ENCODE measurements around the gene OR10J4. TPM values are rescaled to one million over a fixed set of nuclear protein-coding genes. Genes with fewer than 3 reads are reported as not detected.
"Not testable (repeated sequence)": the region's sequence is repeated elsewhere in the genome, so short reads cannot be mapped to it uniquely, and the experiment has no call there.

OR10J4 gene
- not detected for total RNA-seq
- long read RNA-seq = 0 reads

GRCh38 chr1:159431904-159432303 is at the start of gene OR10J4:
Gene OR10J4 (plus strand): TSS chr1:159432204.
- no peak for DNase-seq
- intact Hi-C loops (cut with DNase I, micrococcal nuclease) = no loop called here
- ATAC-seq = no peak

- intact Hi-C loops (cut with DNase I, micrococcal nuclease) = no loop called here
- ATAC-seq (no peak), DNase-seq (no peak)
Measured at GRCh38 chr1:159406821-159407220, 25.2 kb upstream of the OR10J4 start.

GRCh38 chr1:159408862-159409400 is 23.1 kb upstream of the OR10J4 start:
- intact Hi-C loops (cut with DNase I, micrococcal nuclease) = no loop called here
- no peak for ATAC-seq
- DNase-seq = no peak

DNA sequence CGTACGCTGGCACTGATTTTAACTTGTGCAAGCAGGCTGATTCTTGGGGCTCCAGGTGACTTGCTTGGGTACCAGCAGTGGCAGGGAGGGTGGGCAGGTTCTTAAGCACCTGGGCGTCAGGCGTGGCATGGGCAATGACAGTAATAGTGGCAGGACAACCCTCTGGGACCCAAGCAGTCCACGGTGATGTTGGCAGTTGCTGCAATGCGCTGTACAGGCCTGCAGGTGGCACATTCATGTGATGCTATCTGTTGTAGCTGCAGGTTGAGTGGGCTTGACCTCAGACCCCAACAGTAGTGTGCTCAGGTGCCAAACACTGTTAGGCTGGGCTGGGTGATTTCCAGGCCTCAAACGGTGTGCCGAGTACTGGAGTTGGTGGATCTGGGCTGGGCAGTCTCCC is 10.2 kb upstream of the OR10J4 start:
- ATAC-seq (no peak), DNase-seq (no peak)
- intact Hi-C loops (cut with DNase I, micrococcal nuclease) = no loop called here

- intact Hi-C loops (cut with DNase I, micrococcal nuclease) = no loop called here
- DNase-seq (no peak), ATAC-seq (no peak)
Measured at GRCh38 chr1:159428536-159428935, 3.5 kb upstream of the OR10J4 start.

DNA sequence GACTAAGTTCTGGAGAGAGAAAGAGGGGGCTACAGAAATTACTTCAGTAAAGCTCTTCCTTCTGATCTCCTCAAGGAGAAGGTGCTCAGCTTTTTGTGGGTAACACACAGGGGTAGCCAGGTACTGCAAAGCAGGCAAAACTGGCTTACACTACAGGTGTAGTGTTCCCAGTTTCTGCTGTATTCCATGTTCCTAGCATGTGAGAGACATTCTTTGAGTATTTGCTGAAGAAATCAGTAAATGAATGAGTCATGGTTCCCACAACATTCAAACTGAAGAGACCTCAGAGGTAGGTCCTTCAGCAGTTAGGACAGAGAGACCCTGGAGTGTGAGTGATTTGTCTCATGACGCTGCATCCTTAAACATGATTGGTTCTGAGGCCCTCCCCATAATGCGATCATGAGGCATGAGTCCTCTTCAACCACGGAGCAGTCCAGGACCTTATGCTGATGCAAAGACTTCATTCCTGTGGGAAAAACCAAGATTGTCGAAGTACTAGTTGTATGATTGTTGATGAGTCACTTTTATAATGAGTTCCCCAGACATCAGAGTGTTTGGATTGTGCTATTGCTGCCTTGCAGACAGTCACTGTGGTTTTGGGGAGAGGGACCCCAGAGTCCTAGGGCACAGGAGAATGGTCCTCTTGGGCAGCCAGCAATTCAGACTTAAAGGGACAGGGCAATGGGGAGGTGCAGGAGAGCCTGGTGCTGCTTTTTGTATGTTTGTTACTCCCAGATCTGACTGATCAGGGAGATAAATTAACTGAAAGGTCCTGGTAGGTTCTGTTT is 2.7 kb upstream of the OR10J4 start:
- no peak for DNase-seq
- ATAC-seq = no peak
- intact Hi-C loops (cut with DNase I, micrococcal nuclease) = no loop called here

DNA sequence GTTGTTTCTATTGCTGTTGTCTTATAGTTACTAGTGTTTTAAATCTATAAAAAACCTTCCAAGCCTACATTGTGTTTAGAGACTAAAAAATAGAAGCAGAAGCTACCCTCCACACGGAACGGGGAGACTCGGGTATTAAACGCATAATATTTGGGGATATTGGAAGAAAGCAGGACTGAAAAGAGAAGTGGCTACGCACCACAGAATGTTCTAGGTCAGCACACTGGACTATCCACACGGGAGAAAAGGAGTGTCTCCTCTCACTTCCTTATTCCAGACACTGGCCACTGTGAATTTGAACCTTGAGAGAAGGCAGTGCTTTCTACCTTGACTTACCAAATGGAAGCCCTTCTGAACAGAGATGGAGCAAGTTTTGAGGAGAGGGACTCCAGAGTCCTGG is 1.0 kb upstream of the OR10J4 start:
- intact Hi-C loops (cut with DNase I, micrococcal nuclease) = no loop called here
- no peak for ATAC-seq
- DNase-seq = no peak

DNA sequence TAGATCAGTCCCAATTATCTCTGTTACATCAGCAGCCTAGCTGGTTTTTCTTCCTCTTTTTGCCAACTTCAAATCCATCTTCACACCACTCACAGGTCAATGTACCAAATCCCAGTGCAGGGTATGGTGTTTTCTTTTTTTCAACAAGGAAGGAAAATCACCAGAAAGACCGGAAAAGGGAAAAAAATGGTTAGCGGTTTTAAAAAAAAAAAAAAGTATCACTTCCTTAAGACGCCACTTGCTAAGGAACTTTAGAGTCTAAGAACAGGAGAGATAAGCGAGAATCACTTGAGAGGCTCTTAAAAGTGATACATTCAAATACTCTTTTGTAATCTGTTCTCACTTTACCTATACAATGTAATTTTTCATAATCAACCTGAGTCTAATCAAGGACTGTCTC is 4.5 kb downstream of the OR10J4 start:
- no peak for ATAC-seq
- DNase-seq = no peak
- intact Hi-C loops (cut with DNase I, micrococcal nuclease) = no loop called here

DNA sequence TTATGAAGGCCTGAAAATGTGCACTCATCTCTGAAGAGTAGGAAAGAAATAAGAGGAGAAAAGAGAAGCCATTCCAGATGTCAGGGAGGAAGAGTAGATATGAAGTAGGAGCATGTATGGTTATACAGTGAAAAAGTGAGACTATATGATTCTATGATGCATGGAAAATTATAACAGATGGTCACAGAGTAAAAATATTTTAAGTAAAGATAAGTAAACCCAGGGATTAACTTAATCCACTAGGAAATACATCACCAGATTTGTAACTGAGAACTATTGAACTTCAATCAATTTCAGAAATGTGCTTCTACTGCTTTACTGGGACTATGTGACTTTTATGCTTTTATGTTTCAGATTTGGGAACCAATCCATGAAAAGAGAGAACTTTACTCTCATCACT is 7.4 kb downstream of the OR10J4 start, which contains the start of gene OR10J1:
TSS of gene OR10J1 (plus strand) at position 301 of the 400 bp plus-strand sequence. CDS start at position 371, 70 bp downstream.
- DNase-seq (no peak), ATAC-seq (no peak)
- intact Hi-C loops (cut with DNase I, micrococcal nuclease) = no loop called here

- DNase-seq (no peak), ATAC-seq (no peak)
- intact Hi-C loops (cut with DNase I, micrococcal nuclease) = no loop called here
Measured at GRCh38 chr1:159441360-159441759, 9.4 kb downstream of the OR10J4 start.

- intact Hi-C loops (cut with DNase I, micrococcal nuclease) = no loop called here
- no peak for ATAC-seq
- DNase-seq = no peak
Measured at GRCh38 chr1:159442428-159442827, 10.4 kb downstream of the OR10J4 start.

DNA sequence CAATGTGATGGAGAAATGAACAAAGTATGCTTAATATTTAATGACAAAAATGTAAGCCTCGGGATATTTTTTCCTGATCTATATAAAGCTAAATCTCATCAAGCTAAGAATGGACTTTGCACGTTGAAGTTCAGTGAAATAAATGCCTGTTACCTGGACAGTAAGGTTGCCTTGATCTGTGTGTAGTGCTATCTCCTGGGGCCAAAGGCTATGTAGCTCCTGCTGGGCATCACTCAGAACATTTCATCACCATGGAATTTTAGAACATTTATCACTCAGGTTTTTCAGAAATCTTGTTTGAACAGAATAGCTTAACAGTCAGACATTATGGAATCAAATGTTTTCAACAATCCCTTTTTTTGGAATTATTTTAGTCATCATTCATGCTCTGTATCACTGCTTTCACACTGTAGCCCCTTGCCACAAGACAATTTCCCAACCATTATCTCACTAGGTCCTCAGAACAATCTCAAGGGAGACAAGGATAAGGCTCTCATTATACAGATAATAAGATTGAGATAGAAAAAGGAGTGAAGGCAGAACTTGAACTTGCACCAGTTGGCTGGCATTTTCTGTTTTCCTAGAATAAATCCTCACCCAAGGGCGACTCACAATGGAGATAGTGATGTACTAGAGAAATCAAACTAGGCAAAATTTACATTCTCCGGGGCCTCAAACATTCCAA is 11.2 kb downstream of the OR10J4 start:
- intact Hi-C loops (cut with DNase I, micrococcal nuclease) = no loop called here
- ATAC-seq (no peak), DNase-seq (no peak)

DNA sequence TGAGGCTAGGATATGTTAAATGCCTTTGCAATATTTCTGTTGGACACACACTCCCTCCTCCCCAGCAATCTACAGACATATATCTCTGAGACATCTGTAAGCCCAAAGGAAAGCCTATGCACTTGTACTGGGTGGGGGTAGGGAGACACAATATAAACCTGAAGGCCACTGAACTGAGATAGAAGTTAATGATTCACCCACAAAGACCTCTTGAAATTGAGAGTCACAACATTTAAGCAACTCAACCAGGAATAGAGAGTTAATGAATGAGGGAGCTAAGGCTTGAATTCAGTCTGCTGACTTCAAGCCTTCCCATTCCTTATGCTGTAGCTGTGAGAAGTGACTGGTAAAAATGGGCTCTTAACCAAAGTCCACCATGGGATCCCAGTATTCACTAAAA is 12.5 kb downstream of the OR10J4 start:
- DNase-seq (no peak), ATAC-seq (no peak)
- intact Hi-C loops (cut with DNase I, micrococcal nuclease) = no loop called here

- intact Hi-C loops (cut with DNase I, micrococcal nuclease) = no loop called here
- DNase-seq = no peak
- ATAC-seq = no peak
Measured at GRCh38 chr1:159448181-159448580, 16.2 kb downstream of the OR10J4 start.

DNA sequence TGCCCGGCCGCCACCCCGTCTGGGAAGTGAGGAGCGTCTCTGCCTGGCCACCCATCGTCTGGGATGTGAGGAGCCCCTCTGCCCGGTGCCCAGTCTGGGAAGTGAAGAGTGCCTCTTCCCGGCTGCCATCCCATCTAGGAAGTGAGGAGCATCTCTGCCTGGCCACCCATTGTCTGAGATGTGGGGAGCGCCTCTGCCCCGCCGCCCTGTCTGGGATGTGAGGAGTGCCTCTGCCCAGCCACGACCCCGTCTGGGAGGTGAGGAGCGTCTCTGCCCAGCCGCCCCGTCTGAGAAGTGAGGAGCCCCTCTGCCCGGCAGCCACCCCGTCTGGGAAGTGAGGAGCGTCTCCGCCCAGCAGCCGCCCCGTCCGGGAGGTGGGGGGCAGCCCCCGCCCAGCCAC is 17.6 kb downstream of the OR10J4 start:
- ATAC-seq; DNase-seq; intact Hi-C loops (cut with DNase I, micrococcal nuclease): not testable (repeated sequence)

- intact Hi-C loops (cut with DNase I, micrococcal nuclease) = no loop called here
- DNase-seq (no peak), ATAC-seq (no peak)
Measured at GRCh38 chr1:159459551-159459950, 27.5 kb downstream of the OR10J4 start.

- intact Hi-C loops (cut with DNase I, micrococcal nuclease) = no loop called here
- ATAC-seq (no peak), DNase-seq (no peak)
Measured at GRCh38 chr1:159465191-159465603, 33.2 kb downstream of the OR10J4 start.

GRCh38 chr1:159468321-159468720 is 36.3 kb downstream of the OR10J4 start:
- intact Hi-C loops (cut with DNase I, micrococcal nuclease) = no loop called here
- DNase-seq (no peak), ATAC-seq (no peak)

DNA sequence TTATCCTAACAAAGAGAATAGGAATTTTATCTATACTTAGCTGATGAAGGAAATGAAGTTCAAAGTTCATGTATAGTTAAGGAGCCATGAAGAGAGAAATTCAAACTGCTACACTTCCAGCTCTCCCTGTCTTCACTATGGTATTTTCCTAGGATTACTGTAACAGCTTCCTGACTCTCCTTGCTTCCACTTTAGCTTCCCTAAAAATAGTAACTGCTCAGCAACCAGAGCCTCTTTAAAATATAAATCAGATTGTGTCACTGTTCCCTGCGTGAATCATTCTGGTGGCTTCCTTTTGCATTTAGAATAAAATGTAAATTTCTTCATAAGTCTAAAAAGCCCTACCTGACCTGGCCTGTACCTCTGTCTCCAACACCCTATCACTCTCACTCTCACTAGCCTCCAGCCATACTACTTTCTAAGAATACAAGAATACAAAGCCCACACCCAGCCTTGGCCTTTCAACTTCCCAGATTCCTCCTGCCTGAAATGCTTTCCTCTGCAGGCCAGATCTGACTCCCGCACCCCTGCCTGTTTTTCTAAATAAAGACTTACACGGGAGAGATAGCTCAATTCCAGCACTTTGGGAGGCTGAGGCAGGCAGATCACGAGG is 38.0 kb downstream of the OR10J4 start:
- intact Hi-C loops (cut with DNase I, micrococcal nuclease) = no loop called here
- ATAC-seq = no peak
- DNase-seq = no peak

- intact Hi-C loops (cut with DNase I, micrococcal nuclease) = no loop called here
- no peak for DNase-seq
- no peak for ATAC-seq
Measured at GRCh38 chr1:159473335-159473734, 41.3 kb downstream of the OR10J4 start.
